22Rv1 (cell line): ENCODE measurements around the gene SEC22C.

Source experiments
- H3K27ac ChIP-seq: fragments of 450-650 bp; 2 replicates; pipeline ENCODE4 v1.5.1; 2017
- ZFX ChIP-seq: fragments of 450-650 bp; IDR thresholded peaks from 2 replicates; pipeline ENCODE4 v1.6.1; 2017; ENCODE audit warnings: antibody characterized with exemption, borderline replicate concordance
- TF ChIP-seq, protein P1 (sequence below): fragments of 450-650 bp; IDR thresholded peaks from 2 replicates; pipeline ENCODE4 v1.5.1; 2017; ENCODE audit warnings: mild to moderate bottlenecking

The SEC22C gene

GRCh38 chr3:42544492-42545283, 37.1 kb downstream of the SEC22C start:
- peak overlapping the region; percentile 77 for H3K27ac ChIP-seq

GRCh38 chr3:42541079-42541478, 40.7 kb downstream of the SEC22C start:
- no peak overlapping the region for H3K27ac ChIP-seq
- no peak for TF ChIP-seq ZFX
- TF ChIP-seq, protein P1, sequence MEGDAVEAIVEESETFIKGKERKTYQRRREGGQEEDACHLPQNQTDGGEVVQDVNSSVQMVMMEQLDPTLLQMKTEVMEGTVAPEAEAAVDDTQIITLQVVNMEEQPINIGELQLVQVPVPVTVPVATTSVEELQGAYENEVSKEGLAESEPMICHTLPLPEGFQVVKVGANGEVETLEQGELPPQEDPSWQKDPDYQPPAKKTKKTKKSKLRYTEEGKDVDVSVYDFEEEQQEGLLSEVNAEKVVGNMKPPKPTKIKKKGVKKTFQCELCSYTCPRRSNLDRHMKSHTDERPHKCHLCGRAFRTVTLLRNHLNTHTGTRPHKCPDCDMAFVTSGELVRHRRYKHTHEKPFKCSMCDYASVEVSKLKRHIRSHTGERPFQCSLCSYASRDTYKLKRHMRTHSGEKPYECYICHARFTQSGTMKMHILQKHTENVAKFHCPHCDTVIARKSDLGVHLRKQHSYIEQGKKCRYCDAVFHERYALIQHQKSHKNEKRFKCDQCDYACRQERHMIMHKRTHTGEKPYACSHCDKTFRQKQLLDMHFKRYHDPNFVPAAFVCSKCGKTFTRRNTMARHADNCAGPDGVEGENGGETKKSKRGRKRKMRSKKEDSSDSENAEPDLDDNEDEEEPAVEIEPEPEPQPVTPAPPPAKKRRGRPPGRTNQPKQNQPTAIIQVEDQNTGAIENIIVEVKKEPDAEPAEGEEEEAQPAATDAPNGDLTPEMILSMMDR: no peak

More at GRCh38 chr3:42544492-42545283, 37.1 kb downstream of the SEC22C start:
- TF ChIP-seq, protein P1: peak; percentile 19; the same call in 1 of the 2 replicates
- no peak for TF ChIP-seq ZFX

DNA sequence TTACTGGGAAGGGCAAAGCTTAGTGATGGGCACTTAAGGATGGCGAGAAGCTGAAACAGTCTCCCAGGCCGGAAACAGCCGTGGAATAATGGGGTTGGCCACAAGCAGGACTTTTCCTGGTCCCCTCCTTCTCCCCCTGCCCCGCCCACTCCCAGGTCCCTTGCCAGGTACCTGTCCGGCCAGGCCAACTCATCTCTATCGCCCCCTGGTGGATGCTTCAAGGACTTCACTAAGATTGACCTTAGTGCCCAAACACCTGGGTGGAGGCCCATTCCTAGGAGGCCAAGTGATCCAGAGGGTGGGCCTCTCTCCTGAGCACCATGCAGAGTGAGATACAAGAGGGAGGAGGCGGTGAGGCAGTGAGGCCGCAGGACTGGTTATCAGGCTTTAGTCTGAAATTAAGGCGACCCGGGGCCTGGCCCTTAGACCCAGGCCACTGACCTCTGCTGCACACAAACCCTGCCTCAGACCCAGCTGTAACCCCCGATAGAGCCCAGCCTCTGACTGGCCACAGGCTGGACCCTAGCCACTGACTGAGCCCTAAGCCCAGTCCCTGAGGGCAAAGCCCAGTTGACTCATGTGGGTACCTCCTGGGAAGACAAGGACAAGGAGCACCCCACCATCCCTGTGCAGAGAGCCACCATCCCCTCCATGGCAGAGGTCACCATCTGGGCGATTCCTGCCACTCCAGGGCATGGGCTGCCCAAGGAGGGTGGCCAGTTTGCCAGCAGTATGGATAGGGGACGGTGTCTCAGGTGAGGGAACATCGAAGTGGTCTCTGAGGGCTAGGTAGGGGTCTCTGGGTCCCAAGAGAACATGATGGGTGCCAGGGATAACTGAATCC, 41.7 kb downstream of the SEC22C start:
- H3K27ac ChIP-seq: no peak overlapping the region
- TF ChIP-seq, protein P1: peak; percentile 91
- no peak for TF ChIP-seq ZFX

DNA sequence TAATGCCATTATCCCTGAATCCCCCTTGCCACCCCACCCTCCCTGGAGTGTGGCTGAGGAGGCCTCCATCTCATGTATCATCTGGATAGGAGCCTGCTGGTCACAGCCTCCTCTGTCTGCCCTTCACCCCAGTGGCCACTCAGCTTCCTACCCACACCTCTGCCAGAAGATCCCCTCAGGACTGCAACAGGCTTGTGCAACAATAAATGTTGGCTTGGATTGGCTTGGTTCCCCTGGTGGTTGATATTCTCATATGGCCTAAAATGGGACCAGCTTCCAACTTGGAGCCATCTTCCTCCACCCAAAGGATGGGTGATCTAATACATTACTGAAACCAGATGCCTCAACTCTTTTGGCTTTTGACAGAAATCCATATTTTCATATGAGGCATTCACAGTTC, 44.4 kb downstream of the SEC22C start:
- TF ChIP-seq, protein P1: no peak
- no peak for TF ChIP-seq ZFX
- H3K27ac ChIP-seq: no peak overlapping the region

- TF ChIP-seq ZFX: no peak
- TF ChIP-seq, protein P1: peak; percentile 76
- no peak overlapping the region for H3K27ac ChIP-seq
Measured at GRCh38 chr3:42535981-42536784, 45.6 kb downstream of the SEC22C start.

DNA sequence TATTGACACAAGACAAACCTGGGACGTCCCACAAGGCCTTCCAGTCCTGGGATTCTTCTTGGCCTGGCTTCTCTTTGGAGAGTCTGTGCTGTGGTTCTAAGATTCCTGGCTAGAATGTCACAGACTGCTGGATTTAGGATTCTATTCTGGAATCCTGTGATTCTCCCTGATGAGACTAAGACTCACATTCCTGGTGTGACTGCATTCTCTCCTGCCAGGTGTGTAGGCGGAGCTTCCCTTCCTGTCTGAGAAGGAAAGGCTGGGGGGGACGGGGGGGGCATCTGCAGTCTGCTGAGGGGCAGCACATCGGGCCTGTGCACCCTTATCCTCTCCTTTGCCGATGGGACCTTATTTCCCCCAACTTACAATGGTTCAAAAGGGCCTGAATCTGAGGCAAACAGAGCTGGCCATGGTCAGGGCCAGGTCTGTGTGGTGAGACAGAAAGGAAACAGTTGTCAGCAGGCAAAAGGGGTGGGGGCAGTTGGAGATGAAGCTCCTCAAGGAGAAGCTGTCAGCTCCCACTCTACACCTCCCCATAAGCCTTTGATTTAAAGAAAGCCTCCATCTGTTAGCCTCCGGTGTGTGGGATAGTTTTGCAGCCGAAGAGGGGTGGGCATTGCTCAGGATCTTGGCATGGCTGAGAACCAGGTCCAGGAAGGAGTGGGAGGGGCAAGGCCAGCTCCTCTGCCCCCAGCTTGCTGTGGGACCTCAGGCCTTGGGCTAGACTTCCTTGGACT, 48.4 kb downstream of the SEC22C start:
- no peak overlapping the region for H3K27ac ChIP-seq
- TF ChIP-seq, protein P1: no peak
- TF ChIP-seq ZFX: no peak
